GM21367 (cell line): Measurements from ENCODE around the gene MLLT10.

Experiments
- ATAC-seq: cut with Tn5 transposase; IDR thresholded peaks from one replicate; pipeline ENCODE4 v1.9.1; 2021; ENCODE audit not compliant: unreplicated experiment

Gene MLLT10

GRCh38 chr10:21516242-21517131 is 17.5 kb upstream of the MLLT10 start:
- peak; percentile 68 for ATAC-seq

GRCh38 chr10:21517134-21518031 is 16.6 kb upstream of the MLLT10 start:
- ATAC-seq = peak; percentile 42

GRCh38 chr10:21518149-21518640 is 15.8 kb upstream of the MLLT10 start:
- ATAC-seq = no peak

GRCh38 chr10:21518641-21519396 is 15.2 kb upstream of the MLLT10 start:
- no peak for ATAC-seq

- no peak for ATAC-seq
Observed at GRCh38 chr10:21519397-21519933, 14.6 kb upstream of the MLLT10 start.

GRCh38 chr10:21519941-21520436 is 14.0 kb upstream of the MLLT10 start:
- ATAC-seq = no peak

GRCh38 chr10:21520509-21520908 is 13.5 kb upstream of the MLLT10 start:
- no peak for ATAC-seq

- ATAC-seq = no peak
Observed at GRCh38 chr10:21520949-21521348, 13.1 kb upstream of the MLLT10 start.

- ATAC-seq = no peak
Observed at GRCh38 chr10:21521751-21522533, 12.1 kb upstream of the MLLT10 start.

GRCh38 chr10:21522631-21523406 is 11.2 kb upstream of the MLLT10 start:
- ATAC-seq = no peak

- no peak for ATAC-seq
Observed at GRCh38 chr10:21523557-21524008, 10.4 kb upstream of the MLLT10 start.

- no peak for ATAC-seq
Observed at GRCh38 chr10:21524131-21524525, 9.9 kb upstream of the MLLT10 start.

GRCh38 chr10:21524526-21525366 is 9.3 kb upstream of the MLLT10 start:
- ATAC-seq = no peak

GRCh38 chr10:21525367-21526187 is 8.5 kb upstream of the MLLT10 start, which contains the start of gene SKIDA1:
SKIDA1 (minus strand) TSS chr10:21525682; CDS start chr10:21517822, 7,860 bp downstream.
- peak; percentile 39 for ATAC-seq

GRCh38 chr10:21526188-21526859 is 7.7 kb upstream of the MLLT10 start:
- peak; percentile 30 for ATAC-seq

- no peak for ATAC-seq
Observed at GRCh38 chr10:21526860-21527597, 7.0 kb upstream of the MLLT10 start.
